HepG2 (cell line): ENCODE measurements around the gene PDP2. TPM values are rescaled to one million over a fixed set of nuclear protein-coding genes. Genes with fewer than 3 reads are reported as not detected.

Source experiments
- GLMP ChIP-seq: sonication (generic); formaldehyde crosslinking; IDR thresholded peaks from 2 replicates; pipeline ENCODE4 v1.9.0; 2021; ENCODE audit warnings: missing genetic modification reagents, mild to moderate bottlenecking, borderline replicate concordance
- GPN1 ChIP-seq: sonication (generic); formaldehyde crosslinking; IDR thresholded peaks from 2 replicates; pipeline ENCODE4 v1.5.1; 2020; ENCODE audit warnings: missing genetic modification reagents, borderline replicate concordance
- KDM3A ChIP-seq: IDR thresholded peaks from 2 replicates; pipeline ENCODE4 v1.6.1; 2018; ENCODE audit warnings: low read depth, missing compliant biosample characterization
- MEIS2 ChIP-seq: sonication (generic); formaldehyde crosslinking; IDR thresholded peaks from 2 replicates; pipeline ENCODE4 v1.9.0; 2021; ENCODE audit warnings: mild to moderate bottlenecking, missing genetic modification reagents
- PAX8 ChIP-seq: sonication (generic); formaldehyde crosslinking; IDR thresholded peaks from 2 replicates; pipeline ENCODE4 v1.8.0; 2022; ENCODE audit warnings: mild to moderate bottlenecking, missing genetic modification reagents, borderline replicate concordance
- RORA ChIP-seq: sonication (generic); formaldehyde crosslinking; IDR thresholded peaks from 2 replicates; pipeline ENCODE4 v1.5.0; 2020; ENCODE audit warnings: mild to moderate bottlenecking, missing genetic modification reagents, moderate library complexity
- RXRA ChIP-seq: sonication (generic); formaldehyde crosslinking; IDR thresholded peaks from 2 replicates; pipeline ENCODE4 v1.5.1; 2020; ENCODE audit warnings: missing genetic modification reagents
- SMAD9 ChIP-seq: sonication (generic); formaldehyde crosslinking; IDR thresholded peaks from 2 replicates; pipeline ENCODE4 v1.5.1; 2020; ENCODE audit warnings: mild to moderate bottlenecking, missing genetic modification reagents
- SRF ChIP-seq: IDR thresholded peaks from 2 replicates; pipeline ENCODE4 v1.6.1; 2011; ENCODE audit warnings: mild to moderate bottlenecking, low read depth, low read length, moderate library complexity
- TSC22D2 ChIP-seq: sonication (generic); formaldehyde crosslinking; IDR thresholded peaks from 2 replicates; pipeline ENCODE4 v1.5.1; 2020; ENCODE audit warnings: missing genetic modification reagents, mild to moderate bottlenecking, borderline replicate concordance
- ZNF180 ChIP-seq: sonication (generic); formaldehyde crosslinking; IDR thresholded peaks from 2 replicates; pipeline ENCODE4 v1.4.0; 2020; ENCODE audit warnings: low read depth, missing genetic modification reagents, borderline replicate concordance
- ZNF326 ChIP-seq: sonication (generic); formaldehyde crosslinking; IDR thresholded peaks from 2 replicates; pipeline ENCODE4 v1.4.0; 2020; ENCODE audit warnings: missing genetic modification reagents, borderline replicate concordance
- ZNF329 ChIP-seq: sonication (generic); formaldehyde crosslinking; IDR thresholded peaks from 2 replicates; pipeline ENCODE4 v1.9.0; 2021; ENCODE audit warnings: low read depth, mild to moderate bottlenecking, missing genetic modification reagents
- ZNF550 ChIP-seq: sonication (generic); formaldehyde crosslinking; IDR thresholded peaks from 2 replicates; pipeline ENCODE4 v1.4.0; 2020; ENCODE audit warnings: mild to moderate bottlenecking, missing genetic modification reagents, borderline replicate concordance
- ZNF704 ChIP-seq: sonication (generic); formaldehyde crosslinking; IDR thresholded peaks from 2 replicates; pipeline ENCODE4 v1.8.1; 2023; ENCODE audit warnings: mild to moderate bottlenecking, inconsistent platforms, moderate library complexity, missing genetic modification reagents, borderline replicate concordance
- ZNF746 ChIP-seq: sonication (generic); formaldehyde crosslinking; IDR thresholded peaks from 2 replicates; pipeline ENCODE4 v1.8.0; 2022; ENCODE audit warnings: mild to moderate bottlenecking, missing genetic modification reagents
- ZNF768 ChIP-seq: sonication (generic); formaldehyde crosslinking; IDR thresholded peaks from 2 replicates; pipeline ENCODE4 v1.4.0; 2020; ENCODE audit warnings: missing genetic modification reagents
- ZSCAN22 ChIP-seq: sonication (generic); formaldehyde crosslinking; IDR thresholded peaks from 2 replicates; pipeline ENCODE4 v1.4.0; 2020; ENCODE audit warnings: mild to moderate bottlenecking, missing genetic modification reagents
- polyA plus RNA-seq, 8 experiments: library from polyadenylated mRNA; depleted of rRNA in 3 of 8; stranded (reverse) in 7 of 8; unstranded in 1 of 8; fragments of >200 nt; fragmentation: Illumina TruSeq in 4 of 8; extraction: Trizol in 4 of 8; gene quantifications; 2 replicates each; pipeline versions ENCODE4 v1.2.1 to v1.2.3, GENCODE V29; 2011 to 2016; ENCODE audit warnings: low read depth in 4 of 8, missing spikeins in 1 of 8, mixed read lengths in 1 of 8; ENCODE audit not compliant: insufficient read depth in 1 of 8
- total RNA-seq, 5 experiments: library from RNA; depleted of rRNA; stranded (reverse); fragments of >200 nt; fragmentation: Illumina TruSeq; extraction: Trizol; gene quantifications; 2 replicates each; pipeline ENCODE4 v1.2.3, GENCODE V29; 2016; ENCODE audit warnings: low read depth in 1 of 5
- TF ChIP-seq, protein P1 (sequence below): sonication (generic); formaldehyde crosslinking; IDR thresholded peaks from 2 replicates; pipeline ENCODE4 v1.4.0; 2020; ENCODE audit warnings: missing genetic modification reagents, borderline replicate concordance
- TF ChIP-seq, protein P2 (sequence below): sonication (generic); formaldehyde crosslinking; IDR thresholded peaks from 2 replicates; pipeline ENCODE4 v1.5.0; 2020; ENCODE audit warnings: mild to moderate bottlenecking, missing genetic modification reagents, borderline replicate concordance
- TF ChIP-seq, protein P3 (sequence below): sonication (generic); formaldehyde crosslinking; IDR thresholded peaks from 2 replicates; pipeline ENCODE4 v1.4.0; 2020; ENCODE audit warnings: mild to moderate bottlenecking, missing genetic modification reagents

Gene PDP2
- total and polyA plus RNA-seq, 2 of the 13 experiments (the other 11 are each of a cell fraction or from before 2014, with no cell fraction given): 12.8 to 15.8 TPM

- TF ChIP-seq, protein P1, sequence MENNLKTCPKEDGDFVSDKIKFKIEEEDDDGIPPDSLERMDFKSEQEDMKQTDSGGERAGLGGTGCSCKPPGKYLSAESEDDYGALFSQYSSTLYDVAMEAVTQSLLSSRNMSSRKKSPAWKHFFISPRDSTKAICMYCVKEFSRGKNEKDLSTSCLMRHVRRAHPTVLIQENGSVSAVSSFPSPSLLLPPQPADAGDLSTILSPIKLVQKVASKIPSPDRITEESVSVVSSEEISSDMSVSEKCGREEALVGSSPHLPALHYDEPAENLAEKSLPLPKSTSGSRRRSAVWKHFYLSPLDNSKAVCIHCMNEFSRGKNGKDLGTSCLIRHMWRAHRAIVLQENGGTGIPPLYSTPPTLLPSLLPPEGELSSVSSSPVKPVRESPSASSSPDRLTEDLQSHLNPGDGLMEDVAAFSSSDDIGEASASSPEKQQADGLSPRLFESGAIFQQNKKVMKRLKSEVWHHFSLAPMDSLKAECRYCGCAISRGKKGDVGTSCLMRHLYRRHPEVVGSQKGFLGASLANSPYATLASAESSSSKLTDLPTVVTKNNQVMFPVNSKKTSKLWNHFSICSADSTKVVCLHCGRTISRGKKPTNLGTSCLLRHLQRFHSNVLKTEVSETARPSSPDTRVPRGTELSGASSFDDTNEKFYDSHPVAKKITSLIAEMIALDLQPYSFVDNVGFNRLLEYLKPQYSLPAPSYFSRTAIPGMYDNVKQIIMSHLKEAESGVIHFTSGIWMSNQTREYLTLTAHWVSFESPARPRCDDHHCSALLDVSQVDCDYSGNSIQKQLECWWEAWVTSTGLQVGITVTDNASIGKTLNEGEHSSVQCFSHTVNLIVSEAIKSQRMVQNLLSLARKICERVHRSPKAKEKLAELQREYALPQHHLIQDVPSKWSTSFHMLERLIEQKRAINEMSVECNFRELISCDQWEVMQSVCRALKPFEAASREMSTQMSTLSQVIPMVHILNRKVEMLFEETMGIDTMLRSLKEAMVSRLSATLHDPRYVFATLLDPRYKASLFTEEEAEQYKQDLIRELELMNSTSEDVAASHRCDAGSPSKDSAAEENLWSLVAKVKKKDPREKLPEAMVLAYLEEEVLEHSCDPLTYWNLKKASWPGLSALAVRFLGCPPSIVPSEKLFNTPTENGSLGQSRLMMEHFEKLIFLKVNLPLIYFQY (CRISPR knock-in tag): peak; percentile 82
- peak; percentile 82; the same call in 1 of the 2 replicates for TF ChIP-seq ZNF746 (CRISPR knock-in tag)
- TF ChIP-seq KDM3A: peak; percentile 96
- TF ChIP-seq ZNF768 (CRISPR knock-in tag): peak; percentile 78
- no peak for TF ChIP-seq RORA (CRISPR knock-in tag)
- TF ChIP-seq TSC22D2 (CRISPR knock-in tag): peak; percentile 85
- no peak for TF ChIP-seq GLMP
- TF ChIP-seq, protein P2, sequence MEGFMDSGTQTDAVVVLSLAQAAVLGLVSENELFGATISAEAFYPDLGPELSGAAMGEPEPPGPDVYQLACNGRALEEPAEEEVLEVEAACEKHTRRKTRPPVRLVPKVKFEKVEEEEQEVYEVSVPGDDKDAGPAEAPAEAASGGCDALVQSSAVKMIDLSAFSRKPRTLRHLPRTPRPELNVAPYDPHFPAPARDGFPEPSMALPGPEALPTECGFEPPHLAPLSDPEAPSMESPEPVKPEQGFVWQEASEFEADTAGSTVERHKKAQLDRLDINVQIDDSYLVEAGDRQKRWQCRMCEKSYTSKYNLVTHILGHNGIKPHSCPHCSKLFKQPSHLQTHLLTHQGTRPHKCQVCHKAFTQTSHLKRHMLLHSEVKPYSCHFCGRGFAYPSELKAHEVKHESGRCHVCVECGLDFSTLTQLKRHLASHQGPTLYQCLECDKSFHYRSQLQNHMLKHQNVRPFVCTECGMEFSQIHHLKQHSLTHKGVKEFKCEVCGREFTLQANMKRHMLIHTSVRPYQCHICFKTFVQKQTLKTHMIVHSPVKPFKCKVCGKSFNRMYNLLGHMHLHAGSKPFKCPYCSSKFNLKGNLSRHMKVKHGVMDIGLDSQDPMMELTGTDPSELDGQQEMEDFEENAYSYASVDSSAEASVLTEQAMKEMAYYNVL (CRISPR knock-in tag): peak; percentile 86
- TF ChIP-seq ZSCAN22 (CRISPR knock-in tag): no peak
- TF ChIP-seq ZNF180 (CRISPR knock-in tag): peak; percentile 96
- TF ChIP-seq MEIS2: peak; percentile 90; the same call in 1 of the 2 replicates
- peak; percentile 79; the same call in 1 of the 2 replicates for TF ChIP-seq ZNF704 (CRISPR knock-in tag)
- no peak for TF ChIP-seq ZNF550 (CRISPR knock-in tag)
- TF ChIP-seq, protein P3, sequence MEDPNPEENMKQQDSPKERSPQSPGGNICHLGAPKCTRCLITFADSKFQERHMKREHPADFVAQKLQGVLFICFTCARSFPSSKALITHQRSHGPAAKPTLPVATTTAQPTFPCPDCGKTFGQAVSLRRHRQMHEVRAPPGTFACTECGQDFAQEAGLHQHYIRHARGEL (CRISPR knock-in tag): peak; percentile 74; the same call in 1 of the 2 replicates
- peak; percentile 64; the same call in 1 of the 2 replicates for TF ChIP-seq PAX8 (CRISPR knock-in tag)
- TF ChIP-seq GPN1 (CRISPR knock-in tag): no peak; the same call in 1 of the 2 replicates
- peak; percentile 80; the same call in 1 of the 2 replicates for TF ChIP-seq ZNF329 (CRISPR knock-in tag)
- no peak for TF ChIP-seq SRF
- TF ChIP-seq RXRA (CRISPR knock-in tag): peak; percentile 77
- no peak for TF ChIP-seq ZNF326
- TF ChIP-seq SMAD9: no peak
Observed at GRCh38 chr16:66934138-66934838, 54.0 kb downstream of the PDP2 start, which contains the start of gene CIAO2B (continued).
